Midbrain (tissue), 1 donor: ENCODE results near the gene FAR1.

Source experiments
- DNase-seq: peaks from one replicate; lab custom pipeline; 2025; lab: John Stamatoyannopoulos, UW

The FAR1 gene

GRCh38 chr11:13669544-13670488 is 1.3 kb downstream of the FAR1 start:
- DNase-seq: no peak

GRCh38 chr11:13672576-13673210 is 4.2 kb downstream of the FAR1 start:
- DNase-seq: no peak

DNA sequence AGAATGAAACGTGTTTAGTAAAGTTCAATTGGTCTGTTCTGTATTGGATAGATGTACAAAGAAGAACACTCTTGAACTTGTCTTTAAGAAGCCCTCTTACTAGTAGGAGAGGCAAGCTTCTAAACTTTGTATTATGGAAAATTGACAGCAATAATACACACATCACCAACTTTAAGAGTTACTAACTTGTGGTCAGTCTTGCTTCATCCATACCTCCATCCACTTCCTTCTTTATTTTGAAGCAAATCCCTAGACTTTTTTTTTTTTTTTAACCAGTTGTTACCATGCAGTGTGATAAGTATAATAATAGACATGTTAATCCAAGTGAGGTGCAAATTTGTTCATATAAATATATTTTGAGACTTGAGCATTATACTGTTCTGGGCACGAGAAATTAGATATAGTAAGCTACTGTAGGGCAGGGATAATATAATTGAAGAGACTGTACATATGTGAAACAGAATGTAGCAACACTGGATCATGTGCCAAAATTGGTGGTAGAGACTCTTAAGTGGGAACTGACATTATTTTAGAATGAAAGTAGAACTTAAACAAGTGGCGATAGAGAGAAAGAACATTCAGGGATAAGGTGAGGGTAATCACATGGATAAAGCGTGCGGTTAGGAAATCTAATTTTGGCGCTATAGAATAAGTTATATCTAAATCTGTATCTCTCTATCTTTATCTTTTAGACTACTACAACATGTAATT is 6.5 kb downstream of the FAR1 start:
- DNase-seq: no peak

- no peak for DNase-seq
These were observed 8.1 kb downstream of the FAR1 start for GRCh38 chr11:13676576-13676975.

DNA sequence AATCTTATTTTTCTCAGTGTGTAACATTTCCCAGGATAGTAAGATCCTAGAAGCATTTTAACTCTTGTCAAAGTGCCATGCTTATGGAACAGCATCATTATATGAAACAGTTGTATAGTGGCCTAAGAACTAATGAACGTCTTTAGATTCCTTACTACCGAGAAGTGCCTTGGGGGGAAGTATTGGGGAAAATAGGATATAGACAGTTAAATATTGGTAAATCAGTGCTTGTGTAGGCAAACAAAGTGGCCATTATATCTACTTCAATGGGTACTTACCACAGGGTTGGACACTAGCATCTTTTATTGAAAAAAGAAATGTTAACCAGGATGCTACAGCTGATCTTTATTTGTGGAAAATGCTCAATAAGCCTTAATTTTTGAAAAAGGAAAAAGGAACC is 11.3 kb downstream of the FAR1 start:
- peak; percentile 9 for DNase-seq

DNA sequence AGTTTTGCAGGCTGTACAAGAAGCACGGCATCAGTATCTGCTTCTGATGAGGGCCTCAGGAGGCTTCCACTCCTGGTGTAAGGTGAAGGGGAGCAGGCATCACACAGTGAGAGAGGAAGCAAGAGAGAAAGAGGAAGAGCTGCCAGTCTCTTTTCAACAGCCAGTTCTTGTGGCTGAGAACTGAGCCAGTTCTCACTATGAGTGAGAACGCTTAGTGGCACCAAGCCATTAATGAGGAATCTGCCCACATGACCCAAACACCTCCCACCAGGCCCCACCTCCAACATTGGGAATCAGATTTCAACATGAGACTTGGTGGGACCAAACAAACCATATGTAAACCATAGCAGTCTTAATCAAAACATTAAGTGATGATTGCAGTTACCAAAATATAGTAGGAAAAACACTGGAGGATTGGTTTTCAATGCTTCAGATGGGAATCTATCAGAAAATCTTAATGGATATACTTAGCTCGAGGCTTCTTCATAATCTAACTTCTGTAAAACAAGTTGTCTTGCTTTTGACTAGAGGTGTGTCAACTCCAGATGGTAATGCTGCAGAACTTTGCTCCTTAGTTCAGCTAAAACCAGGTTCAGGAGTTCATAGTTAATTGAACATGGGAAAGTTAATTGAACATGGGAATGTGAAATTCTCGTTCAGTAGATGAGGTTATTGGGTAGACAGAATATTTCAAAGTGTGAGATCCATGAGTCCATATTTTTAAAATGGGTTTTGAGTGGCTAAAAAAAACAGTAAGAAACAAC is 12.2 kb downstream of the FAR1 start:
- no peak for DNase-seq

GRCh38 chr11:13681446-13681845 is 13.0 kb downstream of the FAR1 start:
- DNase-seq: no peak

DNA sequence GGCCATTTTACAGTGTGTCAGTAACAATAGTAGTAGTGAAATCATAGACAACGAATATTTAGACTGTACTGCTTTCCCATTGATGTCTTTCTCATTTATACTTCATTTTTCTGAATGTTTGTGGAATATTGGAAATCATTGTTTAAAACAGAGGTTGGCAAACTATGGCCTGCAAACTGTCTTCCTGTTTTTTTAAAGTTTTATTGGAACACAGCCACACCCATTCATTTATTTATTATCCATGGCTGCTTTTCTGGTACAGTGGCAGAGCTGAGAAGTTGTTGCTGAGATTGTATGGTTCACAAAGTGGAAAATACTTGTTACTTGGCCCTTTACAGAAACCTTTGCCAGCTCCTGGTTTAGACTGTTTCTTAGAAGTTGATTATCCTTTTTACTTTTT is 13.7 kb downstream of the FAR1 start:
- no peak for DNase-seq

GRCh38 chr11:13685461-13686108 is 17.1 kb downstream of the FAR1 start:
- no peak for DNase-seq

DNA sequence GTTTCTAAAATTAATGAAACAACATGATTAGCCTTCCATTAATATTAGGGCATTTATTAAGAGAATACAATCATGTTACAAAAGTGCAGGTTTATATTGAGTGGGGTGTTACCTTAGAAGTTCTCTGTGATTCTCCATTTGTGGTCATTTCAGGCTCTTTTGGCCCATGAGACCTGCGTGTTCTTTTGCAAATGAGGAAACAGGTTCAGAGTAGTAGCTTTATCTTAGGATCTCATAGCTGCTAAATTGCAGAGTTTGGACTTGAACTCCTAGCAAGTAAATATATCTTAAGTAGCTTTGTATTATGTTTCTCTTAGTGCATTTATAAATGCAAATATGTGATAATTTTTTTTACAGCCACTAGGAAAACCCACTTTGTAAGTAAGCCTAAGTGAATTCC is 18.3 kb downstream of the FAR1 start:
- no peak for DNase-seq

DNA sequence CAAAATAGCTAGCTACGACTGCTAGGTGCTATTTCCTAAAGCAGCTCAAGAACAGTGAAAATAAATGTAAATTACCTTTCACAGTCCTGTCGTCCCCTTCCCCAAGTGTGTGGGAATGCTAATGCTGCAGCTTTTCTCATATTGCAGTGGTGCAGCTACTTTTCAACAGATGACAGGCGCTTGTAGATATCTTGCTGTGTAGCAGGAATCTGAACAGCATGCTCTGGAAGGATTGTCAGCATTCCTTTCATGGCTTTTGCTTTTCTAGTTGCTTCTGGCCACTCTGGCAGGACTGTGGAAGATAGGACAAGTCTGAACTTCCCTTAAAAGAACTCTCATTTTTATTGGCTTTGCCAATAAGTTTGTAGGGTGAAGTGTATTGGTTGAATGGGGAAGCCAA is 18.8 kb downstream of the FAR1 start:
- DNase-seq: no peak

GRCh38 chr11:13691286-13691899 is 22.9 kb downstream of the FAR1 start:
- DNase-seq: no peak

GRCh38 chr11:13692172-13692571 is 23.7 kb downstream of the FAR1 start:
- DNase-seq: no peak

GRCh38 chr11:13694115-13694514 is 25.6 kb downstream of the FAR1 start:
- DNase-seq: no peak

DNA sequence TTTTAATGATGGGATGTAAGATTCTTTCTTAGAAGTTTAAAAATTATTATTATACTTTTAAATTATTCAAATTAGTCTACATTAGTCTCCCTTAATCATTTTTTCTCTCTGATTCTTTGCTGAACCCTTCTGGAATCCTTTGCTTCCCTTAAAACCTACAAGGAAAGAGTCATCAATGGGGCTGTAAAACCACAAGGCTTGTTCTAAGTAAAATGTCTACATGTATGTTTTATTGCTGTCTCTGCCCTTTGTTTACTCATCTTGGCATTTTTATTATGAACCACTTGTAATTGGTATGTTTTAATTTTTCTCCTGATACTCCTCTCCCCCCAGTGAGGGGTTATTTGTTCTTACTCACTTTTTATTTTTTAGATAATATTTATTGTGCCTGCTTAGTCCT is 27.4 kb downstream of the FAR1 start:
- no peak for DNase-seq

GRCh38 chr11:13697710-13698109 is 29.2 kb downstream of the FAR1 start:
- DNase-seq: no peak

DNA sequence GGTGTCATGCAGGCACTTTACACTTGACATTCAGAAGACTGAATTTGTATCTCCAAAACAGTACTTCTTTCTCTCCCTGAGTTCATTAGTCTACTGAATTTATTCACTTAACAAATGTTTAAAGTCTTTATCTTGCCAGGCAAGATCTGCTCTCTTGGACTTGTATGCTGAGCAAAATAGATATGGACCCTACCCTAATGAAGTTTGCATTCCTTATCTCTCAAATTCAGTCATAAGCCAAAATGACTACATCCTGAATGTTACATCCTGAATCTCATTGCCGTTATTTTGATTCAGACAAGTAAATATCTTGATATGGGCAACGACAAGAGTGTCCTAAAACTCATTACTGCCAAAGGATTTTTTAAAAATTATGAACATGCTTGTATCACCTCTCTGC is 29.7 kb downstream of the FAR1 start:
- no peak for DNase-seq

DNA sequence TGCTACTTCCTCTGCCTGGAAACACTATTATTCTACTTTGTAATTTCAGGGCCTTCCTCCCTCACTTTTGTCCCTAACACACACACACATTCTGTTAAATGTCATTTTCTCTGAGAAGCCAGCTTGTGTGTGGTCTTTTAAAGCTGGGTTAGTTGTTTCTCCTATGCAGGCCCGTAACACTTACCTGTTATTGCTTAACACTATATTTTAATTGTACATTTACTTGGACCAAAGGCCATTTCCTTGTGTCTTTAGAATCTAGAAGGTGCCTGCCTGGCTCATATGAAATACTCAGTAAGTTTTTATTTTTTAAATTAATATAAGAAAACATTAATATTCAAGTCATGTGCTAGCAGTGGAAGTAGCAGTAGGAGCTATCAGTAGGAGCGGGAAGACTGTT is 30.6 kb downstream of the FAR1 start:
- DNase-seq: no peak

- no peak for DNase-seq
These were observed 31.4 kb downstream of the FAR1 start for GRCh38 chr11:13699870-13700269.

DNA sequence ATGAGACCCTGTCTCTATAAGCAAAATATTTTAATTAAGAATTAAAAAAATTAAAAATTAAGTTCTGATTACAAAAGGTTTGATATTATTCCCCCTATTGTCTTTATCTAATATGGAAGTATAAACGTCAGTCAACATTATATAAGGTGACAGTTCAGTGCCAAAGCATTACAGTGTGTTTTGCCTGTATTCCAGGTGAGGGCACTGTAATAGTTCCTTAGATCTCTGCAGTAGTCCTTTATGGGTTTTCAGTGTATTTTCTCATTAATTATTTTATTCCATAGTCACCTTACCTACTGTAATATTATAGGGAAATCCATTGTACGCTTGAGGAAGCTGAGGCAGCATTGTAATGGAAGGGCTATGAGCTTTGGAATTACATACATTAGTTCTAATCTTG is 33.0 kb downstream of the FAR1 start:
- DNase-seq: no peak

GRCh38 chr11:13702071-13702470 is 33.6 kb downstream of the FAR1 start:
- DNase-seq: no peak
